ENCODE results near the gene JMJD1C. TPM values are rescaled to one million over a fixed set of nuclear protein-coding genes. Genes with fewer than 3 reads are reported as not detected.

JMJD1C gene
- total RNA-seq, 2 experiments from 2014 or later: 389 to 399 TPM

GRCh38 chr10:63246356-63246755, 219.4 kb downstream of the JMJD1C start:
- Histone ChIP-seq H3K4me1 (ENCODE audit: insufficient read depth, low read length) (peaks cover 27% of the 10 kb centered on the region), H3K9me3 (ENCODE audit: control insufficient read depth in 1 of 2, insufficient read depth in 1 of 2, low read length in 2 of 2) (peaks cover 0 to 6% of the 10 kb centered on the region in 2 experiments), H3K27ac (ENCODE audit: low read depth in 1 of 2, low read length in 2 of 2) (no peak overlapping the region), H3K36me3 (ENCODE audit: insufficient read depth, low read length) (peaks cover 10% of the 10 kb centered on the region), H3K27me3 (ENCODE audit: control insufficient read depth in 1 of 2, insufficient read depth in 2 of 2, low read length in 2 of 2) (no peaks in the 10 kb centered on the region), H3K4me3 (ENCODE audit: low read length) (no peak overlapping the region)
- Mint-ChIP-seq H3K27ac (peak overlapping the region; percentile 14), H3K36me3 (ENCODE audit: low read depth) (peaks cover 62% of the 10 kb centered on the region), H3K4me1 (ENCODE audit: low read depth) (peaks cover 78% of the 10 kb centered on the region), H3K9me3 (peaks cover 6% of the 10 kb centered on the region), H3K27me3 (no peaks in the 10 kb centered on the region), H3K4me3 (no peak overlapping the region)
- ChIA-PET CTCF (interaction anchor here (0.6 kb wide), 1 partner anchor 12 kb away, joined by 4 read pairs; no protein-coding TSS in a partner anchor), POLR2A (interaction anchor here (1.4 to 1.7 kb wide), 3 partner anchors 11 to 23 kb away, joined by 3 to 4 read pairs (median 3); no protein-coding TSS in a partner anchor)
- TF ChIP-seq, protein P1, sequence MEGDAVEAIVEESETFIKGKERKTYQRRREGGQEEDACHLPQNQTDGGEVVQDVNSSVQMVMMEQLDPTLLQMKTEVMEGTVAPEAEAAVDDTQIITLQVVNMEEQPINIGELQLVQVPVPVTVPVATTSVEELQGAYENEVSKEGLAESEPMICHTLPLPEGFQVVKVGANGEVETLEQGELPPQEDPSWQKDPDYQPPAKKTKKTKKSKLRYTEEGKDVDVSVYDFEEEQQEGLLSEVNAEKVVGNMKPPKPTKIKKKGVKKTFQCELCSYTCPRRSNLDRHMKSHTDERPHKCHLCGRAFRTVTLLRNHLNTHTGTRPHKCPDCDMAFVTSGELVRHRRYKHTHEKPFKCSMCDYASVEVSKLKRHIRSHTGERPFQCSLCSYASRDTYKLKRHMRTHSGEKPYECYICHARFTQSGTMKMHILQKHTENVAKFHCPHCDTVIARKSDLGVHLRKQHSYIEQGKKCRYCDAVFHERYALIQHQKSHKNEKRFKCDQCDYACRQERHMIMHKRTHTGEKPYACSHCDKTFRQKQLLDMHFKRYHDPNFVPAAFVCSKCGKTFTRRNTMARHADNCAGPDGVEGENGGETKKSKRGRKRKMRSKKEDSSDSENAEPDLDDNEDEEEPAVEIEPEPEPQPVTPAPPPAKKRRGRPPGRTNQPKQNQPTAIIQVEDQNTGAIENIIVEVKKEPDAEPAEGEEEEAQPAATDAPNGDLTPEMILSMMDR (IDR thresholded peaks at IDR 0.05): no peak
- intact Hi-C loops (cut with DNase I, micrococcal nuclease): no loop called here
- DNase-seq: no peak
- no peak for ATAC-seq (ENCODE audit: poor library complexity)

DNA sequence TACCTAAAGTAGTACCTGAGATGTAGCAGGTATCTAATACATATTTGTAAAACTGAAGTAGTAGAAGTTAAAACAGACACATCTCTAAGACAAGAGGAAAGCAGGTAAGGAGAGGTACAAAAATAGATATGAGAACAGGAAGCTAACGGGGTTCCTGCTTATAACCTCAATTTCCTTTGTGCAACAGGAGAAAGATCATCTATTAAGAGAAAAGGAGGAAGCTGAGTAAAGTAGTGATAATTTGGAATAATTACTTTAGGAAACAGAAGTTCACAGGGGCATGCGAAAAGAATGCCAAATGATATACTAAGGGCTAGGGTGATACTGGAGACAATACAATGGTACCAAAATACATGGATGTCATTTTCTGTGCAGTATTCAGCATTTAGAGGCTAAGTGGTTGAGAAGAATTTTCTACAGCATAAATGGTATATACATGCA, 223.9 kb downstream of the JMJD1C start:
- H3K27me3 ChIP-seq (ENCODE audit: control insufficient read depth in 1 of 2, insufficient read depth in 2 of 2, low read length in 2 of 2): no peaks in the 10 kb centered on the region
- peak overlapping the region; percentile 70 for H3K27ac Mint-ChIP-seq
- peaks cover 6% of the 10 kb centered on the region for H3K9me3 Mint-ChIP-seq
- TF ChIP-seq, protein P1 (IDR thresholded peaks at IDR 0.05): no peak
- peaks cover 84% of the 10 kb centered on the region for H3K4me1 Mint-ChIP-seq (ENCODE audit: low read depth)
- intact Hi-C loops (cut with DNase I, micrococcal nuclease): loop anchor here in 1 of 2 experiments (2.0 kb wide), 3 partner anchors 13 to 27 kb away; no protein-coding TSS in a partner anchor
- ChIA-PET POLR2A (interaction anchor here (0.7 to 2.4 kb wide), 8 partner anchors 13 to 386 kb away, joined by 3 to 17 read pairs (median 4); partner anchors contain the start of gene JMJD1C), CTCF (interaction anchor here (1.0 to 1.4 kb wide), 2 partner anchors 15 to 388 kb away, joined by 3 to 4 read pairs; no protein-coding TSS in a partner anchor)
- H3K27me3 Mint-ChIP-seq: no peaks in the 10 kb centered on the region
- peaks cover 37% of the 10 kb centered on the region for H3K4me1 ChIP-seq (ENCODE audit: insufficient read depth, low read length)
- peak in 2 of 14 experiments; percentile 17 to 65 for DNase-seq
- peaks cover 4% of the 10 kb centered on the region for H3K36me3 ChIP-seq (ENCODE audit: insufficient read depth, low read length)
- H3K4me3 ChIP-seq (ENCODE audit: low read length): peak overlapping the region; percentile 22
- ATAC-seq (ENCODE audit: poor library complexity): peak; percentile 51
- peaks cover 34% of the 10 kb centered on the region for H3K36me3 Mint-ChIP-seq (ENCODE audit: low read depth)
- peak overlapping the region; percentile 63 for H3K4me3 Mint-ChIP-seq
- H3K9me3 ChIP-seq (ENCODE audit: control insufficient read depth in 1 of 2, insufficient read depth in 1 of 2, low read length in 2 of 2): peaks cover 0 to 6% of the 10 kb centered on the region in 2 experiments
- peak overlapping the region in 1 of 2 donors; percentile 59 for H3K27ac ChIP-seq (ENCODE audit: low read depth in 1 of 2, low read length in 2 of 2)

DNA sequence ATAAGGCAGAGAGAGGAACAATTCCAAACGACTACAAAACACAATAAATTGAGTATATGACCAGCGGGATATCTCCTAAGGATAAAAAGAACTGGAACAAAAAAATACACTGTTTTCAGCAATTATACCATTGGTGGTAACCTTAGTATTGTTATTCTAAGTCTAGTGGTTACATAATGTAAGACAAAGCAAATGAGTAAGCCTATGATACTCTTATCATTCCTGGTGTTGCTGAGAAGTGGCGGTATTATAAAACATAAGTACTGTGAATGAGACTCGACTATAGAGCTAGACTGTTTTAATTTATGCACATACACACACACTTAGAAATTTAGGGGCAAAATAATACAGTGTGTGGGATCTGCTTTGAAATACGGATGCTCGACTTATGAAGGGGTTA, 225.0 kb downstream of the JMJD1C start:
- no peak for DNase-seq
- peak overlapping the region; percentile 17 to 59 for H3K27ac ChIP-seq (ENCODE audit: low read depth in 1 of 2, low read length in 2 of 2)
- ChIA-PET POLR2A (interaction anchor here (0.6 to 2.4 kb wide), 6 partner anchors 13 to 387 kb away, joined by 3 to 17 read pairs (median 4); no protein-coding TSS in a partner anchor), CTCF (interaction anchor here (0.6 to 1.4 kb wide), 4 partner anchors 13 to 1151 kb away, joined by 3 to 4 read pairs (median 3); no protein-coding TSS in a partner anchor)
- intact Hi-C loops (cut with DNase I, micrococcal nuclease): loop anchor here in 1 of 2 experiments (2.0 kb wide), 1 partner anchor 28 kb away; no protein-coding TSS in a partner anchor
- peak overlapping the region; percentile 74 for H3K27ac Mint-ChIP-seq
- H3K27me3 ChIP-seq (ENCODE audit: control insufficient read depth in 1 of 2, insufficient read depth in 2 of 2, low read length in 2 of 2): no peaks in the 10 kb centered on the region
- TF ChIP-seq, protein P1 (IDR thresholded peaks at IDR 0.05): no peak
- H3K4me3 ChIP-seq (ENCODE audit: low read length): no peak overlapping the region
- H3K9me3 Mint-ChIP-seq: peaks cover 2% of the 10 kb centered on the region
- peaks cover 0 to 6% of the 10 kb centered on the region in 2 experiments for H3K9me3 ChIP-seq (ENCODE audit: control insufficient read depth in 1 of 2, insufficient read depth in 1 of 2, low read length in 2 of 2)
- peak; percentile 24 for ATAC-seq (ENCODE audit: poor library complexity)
- peak overlapping the region; percentile 36 for H3K4me3 Mint-ChIP-seq
- H3K36me3 Mint-ChIP-seq (ENCODE audit: low read depth): peaks cover 26% of the 10 kb centered on the region
- H3K4me1 ChIP-seq (ENCODE audit: insufficient read depth, low read length): peaks cover 41% of the 10 kb centered on the region
- peaks cover 80% of the 10 kb centered on the region for H3K4me1 Mint-ChIP-seq (ENCODE audit: low read depth)
- H3K27me3 Mint-ChIP-seq: no peaks in the 10 kb centered on the region
- peaks cover 4% of the 10 kb centered on the region for H3K36me3 ChIP-seq (ENCODE audit: insufficient read depth, low read length)

Data from CD4-positive, alpha-beta T cell (primary cell).